Panc1 (cell line): ENCODE results near the gene ATP13A1. TPM values are rescaled to one million over a fixed set of nuclear protein-coding genes. Genes with fewer than 3 reads are reported as not detected.
A peak's percentile ranks its signal among the peaks of the same experiment; 100 is the strongest.

ENCODE experiments used
- ATAC-seq: fragments of 200-7000 bp; cut with Tn5 transposase; 2 replicates; pipeline ENCODE4 v1.9.1; 2020; ENCODE audit warnings: mild to moderate bottlenecking, moderate library complexity
- Bru-seq: library from RNA; stranded (reverse); fragments of 400-500 nt; gene quantifications from one replicate; lab custom pipeline; 2021; lab: Mats Ljungman, UMichigan
- BruChase-seq, 2 experiments: library from RNA; stranded (reverse); fragments of 400-500 nt; gene quantifications; one replicate each; lab custom pipeline; 2021; lab: Mats Ljungman, UMichigan
- BruUV-seq: library from RNA; stranded (reverse); fragments of 400-500 nt; replicated peaks from 2 replicates; lab custom pipeline; 2021; lab: Mats Ljungman, UMichigan
- CTCF ChIA-PET: fragments of 300-600 bp; sonication (Branson Sonifier 250); formaldehyde crosslinking; loops from one replicate; lab custom pipeline; 2022; ENCODE audit warnings: antibody characterized with exemption; lab: Charles Lee
- POLR2A ChIA-PET: fragments of 300-600 bp; sonication (Branson Sonifier 250); formaldehyde crosslinking; loops from one replicate; lab custom pipeline; 2022; ENCODE audit warnings: antibody characterized with exemption; lab: Charles Lee
- DNase-seq: peaks from one replicate; pipeline ENCODE4 v3.0.0-alpha.2; 2010; ENCODE audit warnings: low read depth, low spot score
- H3K27ac ChIP-seq: 2 replicates; pipeline ENCODE4 v1.5.1; 2011; ENCODE audit warnings: mild to moderate bottlenecking, low read length, inconsistent platforms
- H3K27me3 ChIP-seq: fragments of 200-500 bp; sonication (Bioruptor generic); 2 replicates; pipeline ENCODE4 v1.6.0; 2014; ENCODE audit warnings: low read length, inconsistent platforms; ENCODE audit not compliant: control insufficient read depth, insufficient read depth
- H3K36me3 ChIP-seq: fragments of 200-500 bp; sonication (Bioruptor generic); 2 replicates; pipeline ENCODE4 v1.5.1; 2014; ENCODE audit warnings: inconsistent platforms, mild to moderate bottlenecking, low read length, moderate library complexity; ENCODE audit not compliant: control insufficient read depth, insufficient read depth
- H3K4me1 ChIP-seq: 2 replicates; pipeline ENCODE4 v1.5.1; 2011; ENCODE audit warnings: inconsistent platforms, mild to moderate bottlenecking, low read length, moderate library complexity; ENCODE audit not compliant: control insufficient read depth, insufficient read depth
- H3K4me3 ChIP-seq, 2 experiments: 2 replicates each; pipeline ENCODE4 v1.5.1; 2011 to 2012; ENCODE audit warnings: low read depth in 2 of 2, low read length in 2 of 2, mild to moderate bottlenecking in 2 of 2, inconsistent platforms in 1 of 2, moderate library complexity in 1 of 2
- H3K9me3 ChIP-seq: fragments of 200-500 bp; sonication (Bioruptor generic); 2 replicates; pipeline ENCODE4 v1.5.1; 2014; ENCODE audit warnings: low read depth, mild to moderate bottlenecking, inconsistent platforms, low read length, moderate library complexity; ENCODE audit not compliant: control insufficient read depth, insufficient read depth
- POLR2AphosphoS5 ChIP-seq: IDR thresholded peaks from 2 replicates; pipeline ENCODE4 v1.6.1; 2012; ENCODE audit warnings: mild to moderate bottlenecking, low read depth, low read length, moderate library complexity
- SIN3A ChIP-seq: IDR thresholded peaks from 2 replicates; pipeline ENCODE4 v1.6.1; 2012; ENCODE audit warnings: low read depth, mild to moderate bottlenecking, low read length, moderate library complexity, borderline replicate concordance; ENCODE audit not compliant: insufficient read depth
- TCF7L2 ChIP-seq: IDR thresholded peaks from 2 replicates; pipeline ENCODE4 v1.6.1; 2011; ENCODE audit warnings: mild to moderate bottlenecking, low read depth, low read length, inconsistent platforms
- in situ Hi-C: cut with HindIII; loops from 2 replicates; pipeline ENCODE4 v1.10.0; 2016; ENCODE audit warnings: low sequenced_read_pairs, low pct_unique_long_range_greater_than_20kb
- intact Hi-C: fragments of 100-400 bp; cut with micrococcal nuclease; formaldehyde crosslinking; loops from one replicate; pipeline ENCODE4 v1.10.0; 2022; ENCODE audit not compliant: unreplicated experiment
- long read RNA-seq: library from polyadenylated mRNA; unstranded; transcript quantifications from one replicate; pipeline ENCODE4 v2.0.0, GENCODE V29; 2021; ENCODE audit not compliant: unreplicated experiment
- polyA plus RNA-seq: library from polyadenylated mRNA; unstranded; fragments of >200 nt; gene quantifications from one replicate; pipeline ENCODE4 v1.2.1, GENCODE V29; 2012; ENCODE audit warnings: missing spikeins; ENCODE audit not compliant: insufficient read length
- total RNA-seq: library from RNA; stranded (reverse); gene quantifications from one replicate; pipeline ENCODE4 v1.2.1, GENCODE V29; 2021; ENCODE audit not compliant: unreplicated experiment
- TF ChIP-seq, protein P1 (sequence below), 2 experiments: IDR thresholded peaks; 2 replicates each; pipeline ENCODE4 v1.6.1; 2011 to 2012; ENCODE audit warnings: low read depth in 2 of 2, control low read depth in 1 of 2, low read length in 1 of 2, mild to moderate bottlenecking in 1 of 2, moderate library complexity in 1 of 2; ENCODE audit not compliant: insufficient read depth in 1 of 2
- TF ChIP-seq, protein P2 (sequence below): fragments of 450-650 bp; IDR thresholded peaks from 2 replicates; pipeline ENCODE4 v1.5.1; 2017; ENCODE audit warnings: mild to moderate bottlenecking

The ATP13A1 gene
- total RNA-seq (62.3 TPM), Bru-seq, nascent RNA (percentile 68 among the genes with signal in this experiment), BruChase-seq, experiment 1, labeled RNA remaining after a 2-hour chase (percentile 71 among the genes with signal in this experiment), BruChase-seq, experiment 2, labeled RNA remaining after a 6-hour chase (percentile 75 among the genes with signal in this experiment)
- 57.8 TPM for polyA plus RNA-seq
- long read RNA-seq, transcript ATP13A1-202 (26 exons, 3,861 nt), result major isoform, 12 of 94 reads
- long read RNA-seq, partial matches to known transcripts, result 61 of 94 reads
- long read RNA-seq, other reads (novel, unspliced or antisense), result 21 of 94 reads

DNA sequence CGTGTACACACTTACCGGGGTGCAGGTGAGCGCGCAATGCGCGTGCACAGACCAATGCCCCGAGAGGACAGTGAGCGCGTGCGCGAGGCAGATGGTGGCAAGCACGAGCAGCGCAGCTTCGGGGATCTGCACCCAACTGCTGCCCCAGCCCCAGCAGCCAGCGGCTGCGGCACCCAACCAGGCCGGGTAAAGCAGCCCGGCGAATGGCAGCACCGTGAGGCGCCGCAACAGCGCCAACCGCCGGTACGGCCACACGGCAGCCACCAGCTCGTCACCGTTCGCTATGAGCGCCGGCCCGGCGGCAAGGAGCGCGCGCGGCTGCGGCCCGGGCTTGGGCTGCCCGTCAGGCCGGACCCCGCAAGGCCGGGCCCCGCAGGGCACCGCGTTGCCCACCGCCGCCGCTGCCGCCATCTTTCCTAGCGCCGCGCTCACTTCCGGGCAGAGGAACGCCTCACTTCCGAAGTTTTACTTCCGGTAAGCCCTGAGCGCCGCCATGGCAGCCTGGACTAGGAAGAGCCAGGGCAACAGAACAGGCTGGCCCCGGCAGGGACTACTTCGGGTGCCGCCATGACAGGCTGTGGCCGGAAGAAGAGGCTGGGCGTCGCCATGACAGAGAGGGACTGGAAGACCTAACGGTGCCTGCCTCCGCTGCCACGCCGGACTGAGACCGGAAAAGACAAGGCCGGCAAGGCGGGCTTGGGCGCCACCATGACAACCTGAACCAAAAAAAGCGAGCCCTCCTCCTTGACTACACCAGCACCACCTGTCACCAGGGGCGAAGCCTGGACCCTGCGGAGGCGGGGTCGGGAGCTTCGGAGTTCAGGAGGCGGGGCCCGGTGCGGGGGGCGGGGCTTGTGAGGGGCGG, at the start of gene ATP13A1:
Gene ATP13A1 (minus strand): TSS at position 421 of the 865 bp plus-strand sequence. CDS start 10 bp downstream, at position 411.
- peak within 1 kb of the TSS; percentile 74 to 81 for H3K4me3 ChIP-seq
- BruUV-seq, result no TSS peak
- H3K27ac ChIP-seq, result peak within 1 kb of the TSS; percentile 79
- CTCF ChIA-PET, result interaction anchor here (0.6 kb wide), 1 partner anchor 51 kb away, joined by 3 read pairs; no protein-coding TSS in a partner anchor
- peak; percentile 94 for ATAC-seq
- H3K27me3 ChIP-seq, result no peaks in the 10 kb centered on the region
- no peaks in the 10 kb centered on the region for H3K9me3 ChIP-seq
- peaks cover 10% of the 10 kb centered on the region for H3K4me1 ChIP-seq
- TF ChIP-seq TCF7L2 (peak; percentile 74), POLR2AphosphoS5 (no peak; the same call in none of the 2 replicates)
- TF ChIP-seq, protein P1, sequence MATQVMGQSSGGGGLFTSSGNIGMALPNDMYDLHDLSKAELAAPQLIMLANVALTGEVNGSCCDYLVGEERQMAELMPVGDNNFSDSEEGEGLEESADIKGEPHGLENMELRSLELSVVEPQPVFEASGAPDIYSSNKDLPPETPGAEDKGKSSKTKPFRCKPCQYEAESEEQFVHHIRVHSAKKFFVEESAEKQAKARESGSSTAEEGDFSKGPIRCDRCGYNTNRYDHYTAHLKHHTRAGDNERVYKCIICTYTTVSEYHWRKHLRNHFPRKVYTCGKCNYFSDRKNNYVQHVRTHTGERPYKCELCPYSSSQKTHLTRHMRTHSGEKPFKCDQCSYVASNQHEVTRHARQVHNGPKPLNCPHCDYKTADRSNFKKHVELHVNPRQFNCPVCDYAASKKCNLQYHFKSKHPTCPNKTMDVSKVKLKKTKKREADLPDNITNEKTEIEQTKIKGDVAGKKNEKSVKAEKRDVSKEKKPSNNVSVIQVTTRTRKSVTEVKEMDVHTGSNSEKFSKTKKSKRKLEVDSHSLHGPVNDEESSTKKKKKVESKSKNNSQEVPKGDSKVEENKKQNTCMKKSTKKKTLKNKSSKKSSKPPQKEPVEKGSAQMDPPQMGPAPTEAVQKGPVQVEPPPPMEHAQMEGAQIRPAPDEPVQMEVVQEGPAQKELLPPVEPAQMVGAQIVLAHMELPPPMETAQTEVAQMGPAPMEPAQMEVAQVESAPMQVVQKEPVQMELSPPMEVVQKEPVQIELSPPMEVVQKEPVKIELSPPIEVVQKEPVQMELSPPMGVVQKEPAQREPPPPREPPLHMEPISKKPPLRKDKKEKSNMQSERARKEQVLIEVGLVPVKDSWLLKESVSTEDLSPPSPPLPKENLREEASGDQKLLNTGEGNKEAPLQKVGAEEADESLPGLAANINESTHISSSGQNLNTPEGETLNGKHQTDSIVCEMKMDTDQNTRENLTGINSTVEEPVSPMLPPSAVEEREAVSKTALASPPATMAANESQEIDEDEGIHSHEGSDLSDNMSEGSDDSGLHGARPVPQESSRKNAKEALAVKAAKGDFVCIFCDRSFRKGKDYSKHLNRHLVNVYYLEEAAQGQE (IDR thresholded peaks at IDR 0.05; ENCODE audit: insufficient read depth in 1 of 2, low read depth in 2 of 2, low read length in 1 of 2), result 0 out of 4 replicates have a peak, but pooled peaks of 1 of the 2 experiments have one; percentile 42
- peak; percentile 76 for DNase-seq
- POLR2A ChIA-PET, result interaction anchor here (0.5 to 0.6 kb wide), 2 partner anchors 43 to 263 kb away, joined by 5 to 6 read pairs; no protein-coding TSS in a partner anchor
- H3K36me3 ChIP-seq, result peaks cover 5% of the 10 kb centered on the region; the same call in 1 of the 2 replicates
- in situ Hi-C loops (no loop called here), intact Hi-C loops (loop anchor here (10.0 kb wide), 1 partner anchor 71 kb away; the partner anchor contains the start of gene ZNF14)

DNA sequence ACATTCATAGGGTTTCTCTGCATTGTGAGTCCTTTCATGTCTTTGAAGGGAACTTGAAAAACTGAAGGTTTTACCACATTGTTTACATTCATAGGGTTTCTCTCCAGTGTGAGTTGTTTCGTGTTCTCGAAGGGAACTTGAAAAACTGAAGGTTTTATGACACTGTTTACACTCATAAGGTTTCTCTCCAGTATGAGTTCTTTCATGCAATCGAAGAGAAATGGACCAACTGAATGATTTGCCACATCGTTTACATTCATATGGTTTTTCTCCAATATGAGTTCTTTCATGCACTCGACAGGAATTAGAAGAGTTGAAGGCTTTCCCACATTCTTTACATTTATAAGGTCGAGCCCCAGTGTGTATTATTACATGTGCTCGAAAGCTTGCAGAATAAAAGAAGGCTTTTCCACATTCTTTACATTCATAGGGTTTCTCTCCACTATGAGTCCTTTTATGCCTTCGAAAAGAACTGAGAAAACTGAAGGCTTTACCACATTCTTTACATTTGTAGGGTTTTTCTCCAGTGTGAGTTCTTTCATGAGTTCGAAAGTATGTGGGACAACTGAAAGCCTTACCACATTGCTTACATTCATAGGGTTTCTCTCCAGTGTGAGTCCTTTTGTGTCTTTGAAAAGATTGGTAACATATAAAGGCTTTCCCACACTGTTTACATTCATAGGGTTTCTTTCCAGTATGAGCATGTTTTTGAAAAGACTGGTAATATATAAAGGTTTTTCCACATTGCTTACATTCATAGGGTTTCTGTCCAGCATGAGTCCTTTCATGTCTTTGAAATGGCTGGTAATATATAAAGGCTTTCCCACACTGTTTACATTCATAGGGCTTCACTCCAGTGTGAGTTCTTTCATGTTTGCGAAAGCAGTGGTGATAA, 48.7 kb upstream of the ATP13A1 start:
- in situ Hi-C loops (no loop called here), intact Hi-C loops (no loop called here)
- H3K4me3 ChIP-seq, result no peak overlapping the region
- POLR2A ChIA-PET, result no interaction called here
- peaks cover 83% of the 10 kb centered on the region for H3K9me3 ChIP-seq
- no peaks in the 10 kb centered on the region for H3K27me3 ChIP-seq
- TF ChIP-seq, protein P2, sequence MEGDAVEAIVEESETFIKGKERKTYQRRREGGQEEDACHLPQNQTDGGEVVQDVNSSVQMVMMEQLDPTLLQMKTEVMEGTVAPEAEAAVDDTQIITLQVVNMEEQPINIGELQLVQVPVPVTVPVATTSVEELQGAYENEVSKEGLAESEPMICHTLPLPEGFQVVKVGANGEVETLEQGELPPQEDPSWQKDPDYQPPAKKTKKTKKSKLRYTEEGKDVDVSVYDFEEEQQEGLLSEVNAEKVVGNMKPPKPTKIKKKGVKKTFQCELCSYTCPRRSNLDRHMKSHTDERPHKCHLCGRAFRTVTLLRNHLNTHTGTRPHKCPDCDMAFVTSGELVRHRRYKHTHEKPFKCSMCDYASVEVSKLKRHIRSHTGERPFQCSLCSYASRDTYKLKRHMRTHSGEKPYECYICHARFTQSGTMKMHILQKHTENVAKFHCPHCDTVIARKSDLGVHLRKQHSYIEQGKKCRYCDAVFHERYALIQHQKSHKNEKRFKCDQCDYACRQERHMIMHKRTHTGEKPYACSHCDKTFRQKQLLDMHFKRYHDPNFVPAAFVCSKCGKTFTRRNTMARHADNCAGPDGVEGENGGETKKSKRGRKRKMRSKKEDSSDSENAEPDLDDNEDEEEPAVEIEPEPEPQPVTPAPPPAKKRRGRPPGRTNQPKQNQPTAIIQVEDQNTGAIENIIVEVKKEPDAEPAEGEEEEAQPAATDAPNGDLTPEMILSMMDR, result no peak
- TF ChIP-seq SIN3A (no peak), POLR2AphosphoS5 (no peak), TCF7L2 (no peak)
- TF ChIP-seq, protein P1 (IDR thresholded peaks at IDR 0.05; ENCODE audit: insufficient read depth in 1 of 2, low read depth in 2 of 2, low read length in 1 of 2), result no peak
- no peaks in the 10 kb centered on the region for H3K4me1 ChIP-seq
- ATAC-seq, result no peak
- CTCF ChIA-PET, result no interaction called here
- DNase-seq, result no peak
- peaks cover 2% of the 10 kb centered on the region; the same call in 1 of the 2 replicates for H3K36me3 ChIP-seq
- no TSS peak for BruUV-seq
- H3K27ac ChIP-seq, result no peak overlapping the region
